GM10248 (cell line): ENCODE data around the gene KRTAP10-6.

Experiments
- CTCF ChIA-PET: fragments of 300-600 bp; sonication (Branson Sonifier 250); formaldehyde crosslinking; extraction: SDS; loops from one replicate; lab custom pipeline; 2021; ENCODE audit warnings: antibody characterized with exemption; lab: Yijun Ruan, JAX
- POLR2A ChIA-PET: fragments of 350-650 bp; sonication (Branson Sonifier 250); formaldehyde crosslinking; extraction: SDS; loops from one replicate; lab custom pipeline; 2020; ENCODE audit warnings: antibody characterized with exemption; lab: Yijun Ruan, JAX
- DNase-seq: peaks from one replicate; pipeline ENCODE4 v3.0.0; 2012; ENCODE audit errors: extremely low spot score
- CTCF ChIP-seq: IDR thresholded peaks from 2 replicates; pipeline ENCODE4 v1.5.1; 2012; ENCODE audit warnings: mild to moderate bottlenecking, low read depth; ENCODE audit errors: extremely low read depth, missing control alignments, control extremely low read depth

The KRTAP10-6 gene

GRCh38 chr21:44589586-44590305, 2.6 kb downstream of the KRTAP10-6 start:
- TF ChIP-seq CTCF: no peak
- POLR2A ChIA-PET: no interaction called here
- CTCF ChIA-PET: no interaction called here
- no peak for DNase-seq

- no peak for TF ChIP-seq CTCF
- CTCF ChIA-PET: no interaction called here
- no peak for DNase-seq
- POLR2A ChIA-PET: no interaction called here
Measured at GRCh38 chr21:44589094-44589493, 3.2 kb downstream of the KRTAP10-6 start.

- DNase-seq: no peak
- ChIA-PET CTCF (no interaction called here), POLR2A (no interaction called here)
Measured at GRCh38 chr21:44585892-44586291, 6.4 kb downstream of the KRTAP10-6 start.

GRCh38 chr21:44583800-44584147, 8.5 kb downstream of the KRTAP10-6 start:
- CTCF ChIA-PET: interaction anchor here (1.3 kb wide), 1 partner anchor 12 kb away, joined by 3 read pairs; no protein-coding TSS in a partner anchor

More at GRCh38 chr21:44585892-44586291, 6.4 kb downstream of the KRTAP10-6 start:
- no peak for TF ChIP-seq CTCF

GRCh38 chr21:44583089-44583799, 9.1 kb downstream of the KRTAP10-6 start:
- POLR2A ChIA-PET: no interaction called here
- DNase-seq: no peak
- CTCF ChIA-PET: interaction anchor here (1.3 kb wide), 1 partner anchor 12 kb away, joined by 3 read pairs; no protein-coding TSS in a partner anchor
- no peak for TF ChIP-seq CTCF

More at GRCh38 chr21:44583800-44584147, 8.5 kb downstream of the KRTAP10-6 start:
- POLR2A ChIA-PET: no interaction called here
- no peak for DNase-seq
- TF ChIP-seq CTCF: no peak

GRCh38 chr21:44582055-44582454, 10.2 kb downstream of the KRTAP10-6 start:
- POLR2A ChIA-PET: no interaction called here

More at GRCh38 chr21:44582055-44582454, 10.2 kb downstream of the KRTAP10-6 start:
- DNase-seq: no peak
- no peak for TF ChIP-seq CTCF
- CTCF ChIA-PET: no interaction called here
